Measurements from ENCODE around the gene EPS8.

Gene EPS8

DNA sequence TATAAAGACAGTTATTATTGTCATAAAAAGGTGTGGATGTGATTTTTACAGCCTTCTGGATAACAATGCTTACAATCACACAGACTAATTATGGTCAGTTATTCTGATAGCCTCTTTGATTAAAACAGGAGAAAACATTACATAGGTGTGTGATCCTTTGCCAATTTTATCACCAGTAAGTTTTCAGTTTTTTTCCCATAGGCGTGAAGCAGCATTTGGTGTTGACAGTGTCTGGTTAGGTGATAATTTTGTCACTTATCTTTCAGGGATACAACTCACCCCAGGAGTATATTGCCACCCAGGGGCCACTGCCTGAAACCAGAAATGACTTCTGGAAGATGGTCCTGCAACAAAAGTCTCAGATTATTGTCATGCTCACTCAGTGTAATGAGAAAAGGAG lies 208.8 kb downstream of the EPS8 start:
- TF ChIP-seq, protein P1, sequence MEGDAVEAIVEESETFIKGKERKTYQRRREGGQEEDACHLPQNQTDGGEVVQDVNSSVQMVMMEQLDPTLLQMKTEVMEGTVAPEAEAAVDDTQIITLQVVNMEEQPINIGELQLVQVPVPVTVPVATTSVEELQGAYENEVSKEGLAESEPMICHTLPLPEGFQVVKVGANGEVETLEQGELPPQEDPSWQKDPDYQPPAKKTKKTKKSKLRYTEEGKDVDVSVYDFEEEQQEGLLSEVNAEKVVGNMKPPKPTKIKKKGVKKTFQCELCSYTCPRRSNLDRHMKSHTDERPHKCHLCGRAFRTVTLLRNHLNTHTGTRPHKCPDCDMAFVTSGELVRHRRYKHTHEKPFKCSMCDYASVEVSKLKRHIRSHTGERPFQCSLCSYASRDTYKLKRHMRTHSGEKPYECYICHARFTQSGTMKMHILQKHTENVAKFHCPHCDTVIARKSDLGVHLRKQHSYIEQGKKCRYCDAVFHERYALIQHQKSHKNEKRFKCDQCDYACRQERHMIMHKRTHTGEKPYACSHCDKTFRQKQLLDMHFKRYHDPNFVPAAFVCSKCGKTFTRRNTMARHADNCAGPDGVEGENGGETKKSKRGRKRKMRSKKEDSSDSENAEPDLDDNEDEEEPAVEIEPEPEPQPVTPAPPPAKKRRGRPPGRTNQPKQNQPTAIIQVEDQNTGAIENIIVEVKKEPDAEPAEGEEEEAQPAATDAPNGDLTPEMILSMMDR (IDR thresholded peaks at IDR 0.05; ENCODE audit: borderline replicate concordance, insufficient read depth, low read depth, low read length): no peak
- H3K4me3 ChIP-seq (ENCODE audit: low read depth, low read length): no peak overlapping the region

DNA sequence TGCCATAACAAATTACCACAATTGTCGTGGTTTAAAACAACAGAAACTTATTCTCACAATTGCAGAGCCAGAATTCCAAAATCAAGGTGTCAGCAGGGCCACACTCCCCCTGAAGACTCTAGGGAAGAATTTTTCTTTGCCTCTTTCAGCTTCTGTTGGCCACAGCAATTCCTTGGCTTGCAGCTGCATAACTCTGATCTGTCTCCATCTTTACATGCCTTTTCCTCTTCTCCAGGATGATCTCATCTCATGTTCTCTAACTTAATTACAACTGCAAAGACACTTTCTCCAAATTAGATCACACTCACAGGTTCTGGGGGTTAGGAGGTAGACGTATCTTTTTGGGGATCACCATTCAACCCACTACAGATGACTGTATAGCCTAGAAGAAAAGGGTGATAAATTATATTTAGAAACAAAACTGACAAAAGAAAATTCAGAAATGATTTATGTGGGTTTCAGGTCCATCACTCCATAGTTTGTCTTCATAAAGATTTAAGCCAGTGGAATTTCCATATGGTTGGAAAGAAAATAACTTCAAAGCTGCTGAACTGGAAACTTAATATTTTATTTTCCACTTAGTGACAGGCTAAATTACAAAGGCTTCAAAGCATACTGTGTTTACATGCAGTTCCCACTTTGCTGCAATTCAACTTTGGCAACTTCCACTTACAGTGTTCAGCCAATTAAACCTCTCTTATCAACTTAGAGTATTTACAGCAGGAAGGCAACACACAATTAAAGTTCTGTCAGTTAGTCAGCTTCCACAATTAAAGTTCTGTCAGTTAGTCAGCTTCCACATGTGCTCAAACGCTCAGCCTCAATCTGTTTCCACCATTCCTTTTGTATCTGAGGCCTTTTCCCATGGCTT lies 213.3 kb downstream of the EPS8 start:
- H3K4me3 ChIP-seq (ENCODE audit: low read depth, low read length): no peak overlapping the region
- TF ChIP-seq, protein P1 (IDR thresholded peaks at IDR 0.05; ENCODE audit: borderline replicate concordance, insufficient read depth, low read depth, low read length): no peak

DNA sequence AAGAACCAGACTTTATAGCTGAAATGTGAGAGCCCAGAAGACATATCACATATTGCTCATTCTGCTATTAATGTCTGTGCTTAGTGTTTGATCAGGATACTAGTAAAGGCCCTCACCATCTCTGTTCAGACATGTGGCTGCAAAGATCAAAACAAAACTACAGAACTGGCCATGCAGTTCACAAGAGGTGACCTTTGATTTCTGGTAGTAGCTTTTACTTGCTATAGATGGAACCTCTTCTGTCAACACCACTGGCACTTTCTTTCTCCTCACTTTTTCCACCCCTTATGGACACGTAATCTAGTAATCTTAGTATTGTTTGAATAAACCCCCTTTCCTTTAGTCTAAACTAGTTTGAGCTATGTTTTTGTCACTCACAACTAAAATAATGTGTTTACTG lies 214.8 kb downstream of the EPS8 start:
- no peak overlapping the region for H3K4me3 ChIP-seq (ENCODE audit: low read depth, low read length)

More for the DNA sequence above, 214.8 kb downstream of the EPS8 start:
- TF ChIP-seq, protein P1 (IDR thresholded peaks at IDR 0.05; ENCODE audit: borderline replicate concordance, insufficient read depth, low read depth, low read length): no peak

All from GM12875 (cell line).